HG03159 (cell line): ENCODE data around the gene TMEM92.

Experiments used
- ATAC-seq: cut with Tn5 transposase; IDR thresholded peaks from one replicate; pipeline ENCODE4 v1.9.1; 2021; ENCODE audit warnings: mild to moderate bottlenecking, moderate library complexity; ENCODE audit not compliant: unreplicated experiment

Gene TMEM92

DNA sequence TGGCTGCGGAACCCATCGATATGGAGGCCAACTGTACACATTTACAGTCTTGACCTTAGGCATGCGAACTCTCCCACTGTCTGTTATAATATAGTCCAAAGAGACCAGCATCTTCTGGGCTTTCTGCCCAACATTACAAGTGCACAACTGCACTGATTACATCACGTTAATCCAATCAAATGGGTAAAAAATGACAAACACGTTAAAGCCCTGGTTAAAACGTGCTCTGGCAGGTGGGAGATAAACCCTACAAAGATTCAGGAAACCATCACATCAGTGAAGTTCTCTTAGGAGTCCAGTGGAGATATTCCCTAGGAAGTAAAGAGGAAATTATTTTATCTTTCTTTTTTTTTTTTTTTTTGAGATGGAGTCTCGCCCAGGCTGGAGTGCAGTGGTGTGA, 48.0 kb downstream of the TMEM92 start:
- no peak for ATAC-seq

DNA sequence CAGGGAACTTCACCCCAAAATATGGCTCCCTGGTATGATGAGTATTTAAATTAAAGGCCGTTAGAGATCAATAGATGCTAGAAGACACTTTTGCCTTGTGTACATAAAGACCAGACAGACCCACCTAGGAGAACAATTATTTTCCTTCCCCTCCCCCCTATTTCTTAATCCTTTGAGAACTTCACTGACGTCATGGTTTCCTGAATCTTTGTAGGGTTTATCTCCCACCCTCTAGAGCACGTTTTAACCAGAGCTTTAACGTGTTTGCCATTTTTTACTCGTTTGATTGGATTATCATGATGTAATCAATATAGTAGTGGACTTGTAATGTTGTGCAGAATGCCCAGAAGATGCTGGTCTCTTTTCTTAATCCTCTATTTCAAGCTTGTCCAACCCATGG, 48.8 kb downstream of the TMEM92 start:
- no peak for ATAC-seq

DNA sequence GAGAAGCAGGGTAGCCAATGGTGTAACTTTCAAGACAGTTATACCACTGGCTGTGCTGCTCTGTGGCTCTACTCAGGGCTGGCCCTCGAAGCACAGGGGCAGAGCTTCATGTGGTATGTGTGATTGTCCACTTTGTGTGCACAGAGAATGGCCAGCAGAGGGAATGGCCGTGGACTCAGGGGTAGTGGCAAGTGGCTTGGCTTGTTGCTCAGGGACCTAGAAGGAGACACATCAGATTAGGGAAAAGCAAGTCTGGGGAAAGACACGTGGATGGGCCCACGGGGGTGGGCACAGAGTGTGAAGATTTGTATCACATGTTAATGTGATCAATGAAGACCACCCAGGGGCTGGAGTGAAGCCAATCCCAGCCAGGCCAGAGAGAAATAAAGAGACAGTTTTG, 51.6 kb downstream of the TMEM92 start:
- ATAC-seq: no peak

DNA sequence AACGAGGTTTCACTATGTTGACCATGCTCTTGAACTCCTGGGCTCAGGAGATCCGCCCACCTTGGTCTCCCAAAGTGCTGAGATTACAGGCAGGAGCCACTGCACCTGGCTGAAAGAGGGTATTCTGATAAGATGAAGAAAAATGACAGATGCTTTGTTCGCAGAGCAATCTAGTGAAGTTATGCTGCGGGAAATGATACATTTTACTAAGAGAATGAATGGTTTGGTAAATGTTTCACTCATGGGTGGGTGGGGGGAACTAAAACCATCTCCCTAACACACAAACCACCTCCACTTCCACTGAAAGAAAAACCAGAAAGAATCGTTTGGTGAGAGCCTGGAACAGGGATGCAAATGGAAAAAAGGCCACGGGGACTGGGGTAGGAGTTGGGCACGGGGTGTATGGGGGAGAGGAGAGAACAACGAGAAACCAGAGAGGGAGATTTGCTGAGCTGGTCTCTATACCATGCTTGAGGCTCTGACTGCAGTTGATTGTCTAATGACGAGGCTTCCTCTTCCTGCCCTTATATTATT, 52.6 kb downstream of the TMEM92 start:
- ATAC-seq: no peak

DNA sequence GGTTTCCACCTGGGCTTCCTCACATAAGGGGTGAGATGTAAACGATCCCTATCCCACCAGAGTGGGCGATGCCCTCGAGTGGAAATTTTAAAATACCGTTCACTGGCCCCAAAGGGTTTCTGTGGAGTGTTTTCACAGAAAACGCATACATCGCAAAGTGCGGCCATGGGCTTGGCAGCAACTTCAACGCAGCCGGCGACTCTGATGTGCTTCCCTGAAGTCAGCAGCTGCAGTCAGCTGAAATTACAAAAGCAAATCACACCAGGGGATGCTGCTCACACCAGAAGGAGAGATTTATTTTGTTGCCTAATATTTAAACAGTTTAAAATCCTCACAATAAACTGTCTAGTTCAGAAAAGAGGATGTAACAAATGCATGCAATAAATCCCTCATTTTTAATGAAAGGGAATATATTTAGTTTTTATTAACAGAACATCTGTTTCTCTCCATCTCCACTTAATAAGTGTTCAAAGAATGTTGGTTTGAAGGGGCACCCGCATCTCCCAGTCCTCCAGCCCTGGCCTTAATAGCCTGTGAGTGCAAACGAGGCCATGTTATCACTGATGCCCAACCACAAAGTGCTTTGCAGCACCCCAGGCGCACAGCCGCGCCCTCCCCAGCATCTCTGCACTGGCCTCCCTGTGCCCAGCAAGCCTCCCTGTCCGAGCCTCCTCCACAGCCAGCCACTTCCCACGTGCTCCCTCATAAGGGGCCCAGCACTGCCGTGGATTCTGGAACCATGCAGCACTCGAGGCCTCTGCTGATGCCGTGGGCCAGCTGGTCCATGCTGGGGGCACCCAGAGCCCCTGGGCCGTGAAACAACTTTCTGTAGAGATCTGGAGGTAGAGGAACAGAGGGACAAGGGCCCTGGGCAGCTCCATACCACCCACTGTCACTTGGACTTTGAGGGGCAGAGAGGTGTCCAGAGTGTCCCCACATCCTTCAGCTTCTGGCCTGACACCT, 54.4 kb downstream of the TMEM92 start:
- ATAC-seq: no peak

DNA sequence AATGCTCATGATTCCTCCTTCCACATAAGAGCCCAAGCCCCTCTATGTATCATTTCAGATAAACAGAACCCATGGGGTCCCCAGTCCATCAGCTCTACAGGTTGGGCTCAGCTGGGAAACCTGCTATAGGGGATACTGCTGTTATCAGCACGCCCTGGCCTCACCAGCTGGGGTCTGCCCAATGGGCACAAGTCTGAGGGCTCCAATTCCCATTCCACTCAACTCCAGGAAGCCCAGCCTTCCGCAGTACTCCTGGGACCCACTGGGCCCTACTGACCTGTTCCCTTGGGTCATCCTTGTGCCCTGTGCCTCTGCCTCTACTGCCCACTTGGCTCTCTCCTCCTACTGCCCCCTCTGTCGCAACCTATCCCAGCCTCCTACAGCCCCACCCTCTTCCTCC, 55.5 kb downstream of the TMEM92 start:
- no peak for ATAC-seq

DNA sequence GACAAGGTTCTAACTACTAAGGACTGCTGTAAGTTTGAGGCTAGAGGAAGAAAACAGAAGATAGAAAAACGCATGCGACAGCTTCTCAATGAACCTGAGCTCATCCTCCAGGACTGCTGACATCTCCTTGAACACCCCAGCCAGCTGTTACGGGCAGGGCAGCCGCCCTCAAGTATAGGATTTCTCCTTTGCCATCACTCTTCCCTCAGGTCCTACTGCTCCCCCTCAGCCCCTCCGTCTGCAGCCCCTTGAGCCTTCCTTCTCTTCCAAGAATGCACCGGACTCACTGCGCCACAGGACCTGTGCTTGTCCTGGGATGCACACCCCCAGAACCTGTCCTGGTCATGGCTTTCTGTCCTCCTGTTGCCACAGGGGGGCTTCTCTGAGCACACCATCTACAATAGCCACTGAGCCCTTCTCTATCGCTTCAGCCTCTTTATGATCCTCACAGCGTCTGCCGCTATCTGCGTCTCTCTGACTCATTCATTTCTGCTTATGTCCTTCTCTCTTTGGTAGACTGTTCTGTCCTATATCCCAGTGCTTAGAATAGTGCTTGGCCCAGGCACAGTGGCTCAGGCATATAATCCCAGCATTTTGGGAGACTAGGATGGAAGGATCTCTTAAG, 56.0 kb downstream of the TMEM92 start:
- ATAC-seq: no peak
